WTC11 (cell line): ENCODE data around the gene RBM4. TPM values are rescaled to one million over a fixed set of nuclear protein-coding genes. Genes with fewer than 3 reads are reported as not detected.

Experiments used
- ATAC-seq: fragments of 200-7000 bp; cut with Tn5 transposase; 2 replicates; pipeline ENCODE4 v1.10.0; 2021; ENCODE audit warnings: mild to moderate bottlenecking, moderate library complexity
- CTCF ChIA-PET: fragments of 300-600 bp; sonication (Branson Sonifier 250); formaldehyde crosslinking; loops from one replicate; lab custom pipeline; 2021; ENCODE audit warnings: antibody characterized with exemption; lab: Charles Lee
- POLR2A ChIA-PET: fragments of 350-600 bp; sonication (Branson Sonifier 250); formaldehyde crosslinking; loops from one replicate; lab custom pipeline; 2021; ENCODE audit warnings: antibody characterized with exemption; lab: Charles Lee
- DNase-seq: peaks from one replicate; pipeline ENCODE4 v3.0.0; 2021; ENCODE audit warnings: low spot score
- H3K27ac Mint-ChIP-seq: 2 replicates; pipeline ENCODE4 v1.8.0; 2021; ENCODE audit warnings: mixed read lengths
- H3K27me3 Mint-ChIP-seq: 2 replicates; pipeline ENCODE4 v1.8.0; 2021; ENCODE audit warnings: low read depth, mild to moderate bottlenecking, moderate library complexity, mixed read lengths
- H3K36me3 Mint-ChIP-seq: 2 replicates; pipeline ENCODE4 v1.8.0; 2021; ENCODE audit warnings: mixed read lengths
- H3K4me1 Mint-ChIP-seq: 2 replicates; pipeline ENCODE4 v1.8.0; 2022; ENCODE audit warnings: mixed read lengths
- H3K4me3 Mint-ChIP-seq: 2 replicates; pipeline ENCODE4 v1.8.0; 2021; ENCODE audit warnings: mild to moderate bottlenecking, moderate library complexity, mixed read lengths
- H3K9me3 Mint-ChIP-seq: 2 replicates; pipeline ENCODE4 v1.8.0; 2021; ENCODE audit warnings: mixed read lengths
- ESRRA ChIP-seq: sonication (generic); formaldehyde crosslinking; IDR thresholded peaks from 2 replicates; pipeline ENCODE4 v1.8.1; 2022; ENCODE audit warnings: mild to moderate bottlenecking, missing genetic modification reagents, borderline replicate concordance
- FOXJ3 ChIP-seq: sonication (generic); formaldehyde crosslinking; IDR thresholded peaks from 2 replicates; pipeline ENCODE4 v1.9.0; 2021; ENCODE audit warnings: missing genetic modification reagents, mild to moderate bottlenecking, borderline replicate concordance
- GRHL2 ChIP-seq: fragments of 250-450 bp; sonication (Bioruptor Pico); IDR thresholded peaks from 2 replicates; pipeline ENCODE4 v1.8.0; 2022; ENCODE audit warnings: mild to moderate bottlenecking, moderate library complexity; ENCODE audit not compliant: insufficient replicate concordance, severe bottlenecking
- GTF2I ChIP-seq: fragments of 250-450 bp; sonication (Bioruptor Pico); conservative IDR thresholded peaks from 2 replicates; pipeline ENCODE4 v1.4.0; 2021; ENCODE audit warnings: mild to moderate bottlenecking
- JUN ChIP-seq: sonication (generic); formaldehyde crosslinking; IDR thresholded peaks from 2 replicates; pipeline ENCODE4 v1.8.0; 2023; ENCODE audit warnings: mild to moderate bottlenecking, missing genetic modification reagents
- MYBL2 ChIP-seq: sonication (generic); formaldehyde crosslinking; IDR thresholded peaks from 2 replicates; pipeline ENCODE4 v1.8.1; 2023; ENCODE audit warnings: mild to moderate bottlenecking, moderate library complexity, missing genetic modification reagents
- NFATC4 ChIP-seq: fragments of 250-450 bp; sonication (Bioruptor Pico); IDR thresholded peaks from 2 replicates; pipeline ENCODE4 v1.9.0; 2021; ENCODE audit warnings: mild to moderate bottlenecking
- NR1H2 ChIP-seq: sonication (generic); formaldehyde crosslinking; IDR thresholded peaks from 2 replicates; pipeline ENCODE4 v1.9.0; 2021; ENCODE audit warnings: mild to moderate bottlenecking, moderate library complexity, missing genetic modification reagents
- SMAD3 ChIP-seq: sonication (generic); formaldehyde crosslinking; IDR thresholded peaks from 2 replicates; pipeline ENCODE4 v1.8.0; 2022; ENCODE audit warnings: missing genetic modification reagents, mild to moderate bottlenecking, borderline replicate concordance
- TCF7 ChIP-seq: sonication (generic); formaldehyde crosslinking; IDR thresholded peaks from 2 replicates; pipeline ENCODE4 v1.8.0; 2022; ENCODE audit warnings: mild to moderate bottlenecking, low read depth, missing genetic modification reagents, moderate library complexity
- USF1 ChIP-seq: sonication (generic); formaldehyde crosslinking; IDR thresholded peaks from 2 replicates; pipeline ENCODE4 v1.8.0; 2022; ENCODE audit warnings: mild to moderate bottlenecking, missing genetic modification reagents
- ZNF671 ChIP-seq: fragments of 250-450 bp; sonication (Bioruptor Pico); IDR thresholded peaks from 2 replicates; pipeline ENCODE4 v1.8.0; 2021; ENCODE audit warnings: mild to moderate bottlenecking
- total RNA-seq: library from RNA; stranded (reverse); gene quantifications from 3 replicates; pipeline ENCODE4 v1.2.3, GENCODE V29; 2021
- TF ChIP-seq, protein P1 (sequence below): fragments of 200-600 bp; IDR thresholded peaks from 2 replicates; pipeline ENCODE4 v1.8.0; 2022; ENCODE audit warnings: antibody characterized with exemption
- TF ChIP-seq, protein P2 (sequence below): sonication (generic); formaldehyde crosslinking; IDR thresholded peaks from 2 replicates; pipeline ENCODE4 v1.8.1; 2023; ENCODE audit warnings: mild to moderate bottlenecking, missing genetic modification reagents
- TF ChIP-seq, protein P3 (sequence below): sonication (generic); formaldehyde crosslinking; IDR thresholded peaks from 2 replicates; pipeline ENCODE4 v1.8.0; 2022; ENCODE audit warnings: missing genetic modification reagents
- TF ChIP-seq, protein P4 (sequence below): fragments of 250-450 bp; sonication (Bioruptor Pico); IDR thresholded peaks from 2 replicates; pipeline ENCODE4 v1.9.0; 2021; ENCODE audit warnings: mild to moderate bottlenecking
- TF ChIP-seq, protein P5 (sequence below): fragments of 250-450 bp; sonication (Bioruptor Pico); IDR thresholded peaks from 2 replicates; pipeline ENCODE4 v2.1.2; 2022; ENCODE audit warnings: mild to moderate bottlenecking, moderate library complexity

RBM4 gene
- total RNA-seq, 1 experiment from 2014 or later, result 144 TPM

GRCh38 chr11:66643745-66644437 lies 5.4 kb downstream of the RBM4 start (continued):
- TF ChIP-seq, protein P1, sequence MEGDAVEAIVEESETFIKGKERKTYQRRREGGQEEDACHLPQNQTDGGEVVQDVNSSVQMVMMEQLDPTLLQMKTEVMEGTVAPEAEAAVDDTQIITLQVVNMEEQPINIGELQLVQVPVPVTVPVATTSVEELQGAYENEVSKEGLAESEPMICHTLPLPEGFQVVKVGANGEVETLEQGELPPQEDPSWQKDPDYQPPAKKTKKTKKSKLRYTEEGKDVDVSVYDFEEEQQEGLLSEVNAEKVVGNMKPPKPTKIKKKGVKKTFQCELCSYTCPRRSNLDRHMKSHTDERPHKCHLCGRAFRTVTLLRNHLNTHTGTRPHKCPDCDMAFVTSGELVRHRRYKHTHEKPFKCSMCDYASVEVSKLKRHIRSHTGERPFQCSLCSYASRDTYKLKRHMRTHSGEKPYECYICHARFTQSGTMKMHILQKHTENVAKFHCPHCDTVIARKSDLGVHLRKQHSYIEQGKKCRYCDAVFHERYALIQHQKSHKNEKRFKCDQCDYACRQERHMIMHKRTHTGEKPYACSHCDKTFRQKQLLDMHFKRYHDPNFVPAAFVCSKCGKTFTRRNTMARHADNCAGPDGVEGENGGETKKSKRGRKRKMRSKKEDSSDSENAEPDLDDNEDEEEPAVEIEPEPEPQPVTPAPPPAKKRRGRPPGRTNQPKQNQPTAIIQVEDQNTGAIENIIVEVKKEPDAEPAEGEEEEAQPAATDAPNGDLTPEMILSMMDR, result no peak
- TF ChIP-seq, protein P2, sequence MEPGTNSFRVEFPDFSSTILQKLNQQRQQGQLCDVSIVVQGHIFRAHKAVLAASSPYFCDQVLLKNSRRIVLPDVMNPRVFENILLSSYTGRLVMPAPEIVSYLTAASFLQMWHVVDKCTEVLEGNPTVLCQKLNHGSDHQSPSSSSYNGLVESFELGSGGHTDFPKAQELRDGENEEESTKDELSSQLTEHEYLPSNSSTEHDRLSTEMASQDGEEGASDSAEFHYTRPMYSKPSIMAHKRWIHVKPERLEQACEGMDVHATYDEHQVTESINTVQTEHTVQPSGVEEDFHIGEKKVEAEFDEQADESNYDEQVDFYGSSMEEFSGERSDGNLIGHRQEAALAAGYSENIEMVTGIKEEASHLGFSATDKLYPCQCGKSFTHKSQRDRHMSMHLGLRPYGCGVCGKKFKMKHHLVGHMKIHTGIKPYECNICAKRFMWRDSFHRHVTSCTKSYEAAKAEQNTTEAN (CRISPR knock-in tag), result no peak
- TF ChIP-seq, protein P3, sequence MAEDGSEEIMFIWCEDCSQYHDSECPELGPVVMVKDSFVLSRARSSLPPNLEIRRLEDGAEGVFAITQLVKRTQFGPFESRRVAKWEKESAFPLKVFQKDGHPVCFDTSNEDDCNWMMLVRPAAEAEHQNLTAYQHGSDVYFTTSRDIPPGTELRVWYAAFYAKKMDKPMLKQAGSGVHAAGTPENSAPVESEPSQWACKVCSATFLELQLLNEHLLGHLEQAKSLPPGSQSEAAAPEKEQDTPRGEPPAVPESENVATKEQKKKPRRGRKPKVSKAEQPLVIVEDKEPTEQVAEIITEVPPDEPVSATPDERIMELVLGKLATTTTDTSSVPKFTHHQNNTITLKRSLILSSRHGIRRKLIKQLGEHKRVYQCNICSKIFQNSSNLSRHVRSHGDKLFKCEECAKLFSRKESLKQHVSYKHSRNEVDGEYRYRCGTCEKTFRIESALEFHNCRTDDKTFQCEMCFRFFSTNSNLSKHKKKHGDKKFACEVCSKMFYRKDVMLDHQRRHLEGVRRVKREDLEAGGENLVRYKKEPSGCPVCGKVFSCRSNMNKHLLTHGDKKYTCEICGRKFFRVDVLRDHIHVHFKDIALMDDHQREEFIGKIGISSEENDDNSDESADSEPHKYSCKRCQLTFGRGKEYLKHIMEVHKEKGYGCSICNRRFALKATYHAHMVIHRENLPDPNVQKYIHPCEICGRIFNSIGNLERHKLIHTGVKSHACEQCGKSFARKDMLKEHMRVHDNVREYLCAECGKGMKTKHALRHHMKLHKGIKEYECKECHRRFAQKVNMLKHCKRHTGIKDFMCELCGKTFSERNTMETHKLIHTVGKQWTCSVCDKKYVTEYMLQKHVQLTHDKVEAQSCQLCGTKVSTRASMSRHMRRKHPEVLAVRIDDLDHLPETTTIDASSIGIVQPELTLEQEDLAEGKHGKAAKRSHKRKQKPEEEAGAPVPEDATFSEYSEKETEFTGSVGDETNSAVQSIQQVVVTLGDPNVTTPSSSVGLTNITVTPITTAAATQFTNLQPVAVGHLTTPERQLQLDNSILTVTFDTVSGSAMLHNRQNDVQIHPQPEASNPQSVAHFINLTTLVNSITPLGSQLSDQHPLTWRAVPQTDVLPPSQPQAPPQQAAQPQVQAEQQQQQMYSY, result no peak
- TF ChIP-seq SMAD3 (CRISPR knock-in tag) (no peak), GTF2I (no peak)

- ATAC-seq, result no peak
- Mint-ChIP-seq H3K27me3 (no peaks in the 10 kb centered on the region), H3K9me3 (no peaks in the 10 kb centered on the region), H3K4me3 (no peak overlapping the region), H3K4me1 (peaks cover 29% of the 10 kb centered on the region), H3K27ac (no peak overlapping the region), H3K36me3 (peaks cover 87% of the 10 kb centered on the region)
- no peak for DNase-seq
- TF ChIP-seq, protein P4, sequence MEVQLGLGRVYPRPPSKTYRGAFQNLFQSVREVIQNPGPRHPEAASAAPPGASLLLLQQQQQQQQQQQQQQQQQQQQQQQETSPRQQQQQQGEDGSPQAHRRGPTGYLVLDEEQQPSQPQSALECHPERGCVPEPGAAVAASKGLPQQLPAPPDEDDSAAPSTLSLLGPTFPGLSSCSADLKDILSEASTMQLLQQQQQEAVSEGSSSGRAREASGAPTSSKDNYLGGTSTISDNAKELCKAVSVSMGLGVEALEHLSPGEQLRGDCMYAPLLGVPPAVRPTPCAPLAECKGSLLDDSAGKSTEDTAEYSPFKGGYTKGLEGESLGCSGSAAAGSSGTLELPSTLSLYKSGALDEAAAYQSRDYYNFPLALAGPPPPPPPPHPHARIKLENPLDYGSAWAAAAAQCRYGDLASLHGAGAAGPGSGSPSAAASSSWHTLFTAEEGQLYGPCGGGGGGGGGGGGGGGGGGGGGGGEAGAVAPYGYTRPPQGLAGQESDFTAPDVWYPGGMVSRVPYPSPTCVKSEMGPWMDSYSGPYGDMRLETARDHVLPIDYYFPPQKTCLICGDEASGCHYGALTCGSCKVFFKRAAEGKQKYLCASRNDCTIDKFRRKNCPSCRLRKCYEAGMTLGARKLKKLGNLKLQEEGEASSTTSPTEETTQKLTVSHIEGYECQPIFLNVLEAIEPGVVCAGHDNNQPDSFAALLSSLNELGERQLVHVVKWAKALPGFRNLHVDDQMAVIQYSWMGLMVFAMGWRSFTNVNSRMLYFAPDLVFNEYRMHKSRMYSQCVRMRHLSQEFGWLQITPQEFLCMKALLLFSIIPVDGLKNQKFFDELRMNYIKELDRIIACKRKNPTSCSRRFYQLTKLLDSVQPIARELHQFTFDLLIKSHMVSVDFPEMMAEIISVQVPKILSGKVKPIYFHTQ (CRISPR knock-in tag), result no peak
- TF ChIP-seq USF1 (CRISPR knock-in tag) (no peak), ZNF671 (no peak)
- TF ChIP-seq, protein P5, sequence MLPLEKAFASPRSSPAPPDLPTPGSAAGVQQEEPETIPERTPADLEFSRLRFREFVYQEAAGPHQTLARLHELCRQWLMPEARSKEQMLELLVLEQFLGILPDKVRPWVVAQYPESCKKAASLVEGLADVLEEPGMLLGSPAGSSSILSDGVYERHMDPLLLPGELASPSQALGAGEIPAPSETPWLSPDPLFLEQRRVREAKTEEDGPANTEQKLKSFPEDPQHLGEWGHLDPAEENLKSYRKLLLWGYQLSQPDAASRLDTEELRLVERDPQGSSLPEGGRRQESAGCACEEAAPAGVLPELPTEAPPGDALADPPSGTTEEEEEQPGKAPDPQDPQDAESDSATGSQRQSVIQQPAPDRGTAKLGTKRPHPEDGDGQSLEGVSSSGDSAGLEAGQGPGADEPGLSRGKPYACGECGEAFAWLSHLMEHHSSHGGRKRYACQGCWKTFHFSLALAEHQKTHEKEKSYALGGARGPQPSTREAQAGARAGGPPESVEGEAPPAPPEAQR (CRISPR knock-in tag), result no peak
- CTCF ChIA-PET, result no interaction called here
- POLR2A ChIA-PET, result interaction anchor here (5.1 kb wide), 1 partner anchor 9 kb away, joined by 38 read pairs; the partner anchor contains the start of gene RBM4
These were observed 8.3 kb downstream of the RBM4 start for GRCh38 chr11:66646828-66647227.

- no peaks in the 10 kb centered on the region for H3K27me3 Mint-ChIP-seq
- DNase-seq (no peak), ATAC-seq (no peak)
- ChIA-PET POLR2A (interaction anchor here (1.4 to 5.1 kb wide), 2 partner anchors 12 to 103 kb away, joined by 5 to 38 read pairs; partner anchors contain the start of genes ACTN3 and RBM4), CTCF (no interaction called here)
- no peaks in the 10 kb centered on the region for H3K9me3 Mint-ChIP-seq
- H3K36me3 Mint-ChIP-seq, result peaks cover 79% of the 10 kb centered on the region
- no peak overlapping the region for H3K4me3 Mint-ChIP-seq
- no peak overlapping the region; the same call in 1 of the 2 replicates for H3K27ac Mint-ChIP-seq
- peaks cover 5% of the 10 kb centered on the region for H3K4me1 Mint-ChIP-seq
- TF ChIP-seq TCF7 (CRISPR knock-in tag), result no peak
- TF ChIP-seq JUN, result no peak
- TF ChIP-seq MYBL2 (CRISPR knock-in tag), result no peak
- TF ChIP-seq FOXJ3 (CRISPR knock-in tag), result no peak
- TF ChIP-seq NR1H2 (CRISPR knock-in tag), result no peak
- TF ChIP-seq, protein P1, result no peak
- TF ChIP-seq NFATC4 (CRISPR knock-in tag), result no peak
- TF ChIP-seq GRHL2 (CRISPR knock-in tag), result no peak
- no peak for TF ChIP-seq ESRRA (CRISPR knock-in tag)
These were observed 11.4 kb downstream of the RBM4 start for GRCh38 chr11:66649903-66650302.
